Lower leg skin (tissue), 4 donors: Measurements from ENCODE around the gene AP1S2. TPM values are rescaled to one million over a fixed set of nuclear protein-coding genes. Genes with fewer than 3 reads are reported as not detected.

Source experiments
- DNase-seq, 2 donors: peaks; one replicate each; pipeline ENCODE4 v3.0.0-alpha.2; 2019; ENCODE audit warnings: low spot score in 2 of 2
- H3K4me3 ChIP-seq: fragments of 200-600 bp; sonication (generic); 2 replicates; pipeline ENCODE4 v1.5.1; 2017; ENCODE audit warnings: mild to moderate bottlenecking, low read depth; ENCODE audit not compliant: poor library complexity, severe bottlenecking
- POLR2A ChIP-seq, 2 donors: fragments of 450-650 bp; IDR thresholded peaks; one replicate each; pipeline ENCODE4 v1.6.1; 2016 to 2017; ENCODE audit warnings: antibody characterized with exemption in 2 of 2, mild to moderate bottlenecking in 1 of 2, moderate library complexity in 1 of 2
- WGBS, 2 donors: methylation state at CpG; one replicate each; pipeline ENCODE4 v1.1.5; 2018; 5-methylcytosine and 5-hydroxymethylcytosine counted together
- intact Hi-C: fragments of 100-400 bp; cut with DNase I; formaldehyde crosslinking; loops from one replicate; pipeline ENCODE4 v1.15.0; 2023; ENCODE audit warnings: low total_unique reads
- total RNA-seq, 4 donors: library from RNA; depleted of rRNA; stranded (reverse); fragments of >200 nt; gene quantifications; one replicate each; pipeline ENCODE4 v1.1.0, GENCODE V29; 2016
- TF ChIP-seq, protein P1 (sequence below), 3 donors: fragments of 450-650 bp; IDR thresholded peaks; one replicate each; pipeline ENCODE4 v1.5.1; 2016; ENCODE audit warnings: antibody characterized with exemption in 3 of 3, mild to moderate bottlenecking in 3 of 3, moderate library complexity in 2 of 3

AP1S2 gene
- total RNA-seq, 4 donors from 2014 or later = 18.5 to 43.7 (median 31.4) TPM

DNA sequence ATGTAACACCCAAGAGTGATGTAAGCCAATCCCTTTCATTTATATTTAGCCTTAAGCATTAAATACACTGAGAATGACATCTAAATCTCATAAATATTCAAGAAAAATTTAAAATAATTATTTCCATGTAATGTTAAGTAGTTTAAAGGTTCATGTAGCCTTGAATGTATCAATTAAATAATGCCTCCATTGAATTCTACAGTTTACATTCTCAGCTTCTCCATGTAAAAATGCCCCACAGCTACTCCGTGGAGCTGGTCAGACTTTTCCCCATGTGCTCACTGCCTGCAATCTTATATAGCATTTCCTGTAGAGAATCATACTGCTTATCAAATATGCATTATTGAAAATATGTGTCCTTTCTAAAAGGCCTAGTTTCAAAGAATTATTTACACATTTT lies 25.4 kb downstream of the AP1S2 start:
- intact Hi-C loops = no loop called here

DNA sequence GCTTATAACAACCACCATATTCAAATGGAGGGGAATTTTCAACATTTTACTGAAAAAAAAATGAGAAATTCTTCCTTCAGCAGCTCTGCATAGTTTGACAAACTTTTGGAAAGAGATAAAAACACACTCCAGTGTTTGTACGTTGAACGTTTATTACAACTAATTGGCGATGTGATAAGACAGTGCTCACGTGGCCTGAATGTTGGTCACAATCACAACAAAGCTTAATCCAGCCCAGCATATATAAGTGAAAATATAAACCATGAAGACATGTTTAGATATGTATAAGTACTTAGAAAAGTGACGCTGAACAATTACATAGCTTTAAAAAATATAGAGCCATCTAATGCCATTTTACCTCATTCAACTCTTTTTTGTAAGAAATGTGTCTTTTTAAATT lies 28.7 kb downstream of the AP1S2 start:
- intact Hi-C loops = no loop called here

More for the DNA sequence above, 25.4 kb downstream of the AP1S2 start:
- DNase-seq = no peak
- no peak overlapping the region for H3K4me3 ChIP-seq
- WGBS, 2 donors = 82 to 92% methylated on average over 1 of the region's 1 CpG
- TF ChIP-seq, protein P1, sequence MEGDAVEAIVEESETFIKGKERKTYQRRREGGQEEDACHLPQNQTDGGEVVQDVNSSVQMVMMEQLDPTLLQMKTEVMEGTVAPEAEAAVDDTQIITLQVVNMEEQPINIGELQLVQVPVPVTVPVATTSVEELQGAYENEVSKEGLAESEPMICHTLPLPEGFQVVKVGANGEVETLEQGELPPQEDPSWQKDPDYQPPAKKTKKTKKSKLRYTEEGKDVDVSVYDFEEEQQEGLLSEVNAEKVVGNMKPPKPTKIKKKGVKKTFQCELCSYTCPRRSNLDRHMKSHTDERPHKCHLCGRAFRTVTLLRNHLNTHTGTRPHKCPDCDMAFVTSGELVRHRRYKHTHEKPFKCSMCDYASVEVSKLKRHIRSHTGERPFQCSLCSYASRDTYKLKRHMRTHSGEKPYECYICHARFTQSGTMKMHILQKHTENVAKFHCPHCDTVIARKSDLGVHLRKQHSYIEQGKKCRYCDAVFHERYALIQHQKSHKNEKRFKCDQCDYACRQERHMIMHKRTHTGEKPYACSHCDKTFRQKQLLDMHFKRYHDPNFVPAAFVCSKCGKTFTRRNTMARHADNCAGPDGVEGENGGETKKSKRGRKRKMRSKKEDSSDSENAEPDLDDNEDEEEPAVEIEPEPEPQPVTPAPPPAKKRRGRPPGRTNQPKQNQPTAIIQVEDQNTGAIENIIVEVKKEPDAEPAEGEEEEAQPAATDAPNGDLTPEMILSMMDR (IDR thresholded peaks at IDR 0.05) = no peak
- no peak for TF ChIP-seq POLR2A (IDR thresholded peaks at IDR 0.05)

GRCh38 chrX:15822922-15823321 lies 31.7 kb downstream of the AP1S2 start:
- no peak overlapping the region for H3K4me3 ChIP-seq
- DNase-seq = no peak
- intact Hi-C loops = no loop called here
- TF ChIP-seq, protein P1 (IDR thresholded peaks at IDR 0.05) = no peak
- TF ChIP-seq POLR2A (IDR thresholded peaks at IDR 0.05) = no peak
- WGBS, 2 donors = 95 to 96% methylated on average over 23 of the region's 23 CpGs

More for the DNA sequence above, 28.7 kb downstream of the AP1S2 start:
- no peak for DNase-seq
- 82 to 87% methylated on average over 5 of the region's 5 CpGs for WGBS, 2 donors
- TF ChIP-seq, protein P1 (IDR thresholded peaks at IDR 0.05) = no peak
- no peak for TF ChIP-seq POLR2A (IDR thresholded peaks at IDR 0.05)
- no peak overlapping the region for H3K4me3 ChIP-seq

GRCh38 chrX:15820106-15821073 lies 34.2 kb downstream of the AP1S2 start:
- TF ChIP-seq, protein P1 (IDR thresholded peaks at IDR 0.05) = no peak
- no peak for TF ChIP-seq POLR2A (IDR thresholded peaks at IDR 0.05)
- 84 to 85% methylated on average over 14 of the region's 14 CpGs for WGBS, 2 donors

DNA sequence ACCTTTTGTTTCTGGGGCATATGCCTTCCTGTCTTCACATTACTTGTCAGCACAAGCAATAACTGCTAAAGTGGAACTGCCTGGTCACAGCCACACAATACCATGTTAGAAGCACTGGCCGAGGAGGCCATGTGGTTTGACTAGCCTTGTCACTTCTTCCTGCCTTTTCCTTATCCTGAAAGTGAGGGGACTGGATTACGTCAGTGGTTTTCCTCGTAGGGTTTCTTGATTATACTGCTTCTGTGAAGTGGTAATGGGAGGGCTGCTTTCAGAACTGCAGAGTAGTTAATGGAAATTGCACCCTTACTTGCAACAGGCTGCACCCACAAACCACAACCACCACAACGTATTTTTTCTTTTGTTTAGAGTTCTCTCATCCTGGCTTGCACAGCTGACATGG lies 37.7 kb downstream of the AP1S2 start:
- intact Hi-C loops = loop anchor here (10.0 kb wide), 1 partner anchor 642 kb away; no protein-coding TSS in a partner anchor
- no peak overlapping the region for H3K4me3 ChIP-seq
- DNase-seq = no peak
- no peak for TF ChIP-seq POLR2A (IDR thresholded peaks at IDR 0.05)
- TF ChIP-seq, protein P1 (IDR thresholded peaks at IDR 0.05) = no peak
- WGBS, 2 donors = 42 to 65% methylated on average over 3 to 4 of the region's 4 CpGs

More at GRCh38 chrX:15820106-15821073, 34.2 kb downstream of the AP1S2 start:
- no peak for DNase-seq
- intact Hi-C loops = no loop called here
- H3K4me3 ChIP-seq = no peak overlapping the region
